Muscle layer of duodenum (tissue), 2 donors: ENCODE measurements around the gene CLN3.
"Not testable (repeated sequence)": the region's sequence is repeated elsewhere in the genome, so short reads cannot be mapped to it uniquely, and the experiment has no call there.

Experiments
- H3K27ac ChIP-seq: one replicate; pipeline ENCODE4 v1.7.0; 2013; ENCODE audit warnings: mild to moderate bottlenecking, low read length
- H3K27me3 ChIP-seq: one replicate; pipeline ENCODE4 v1.7.0; 2013; ENCODE audit warnings: low read depth, mild to moderate bottlenecking, control low read depth, low read length
- H3K36me3 ChIP-seq, 2 donors: one replicate each; pipeline ENCODE4 v1.7.0; 2013; ENCODE audit warnings: low read length in 2 of 2, control low read depth in 1 of 2, mild to moderate bottlenecking in 1 of 2; ENCODE audit not compliant: insufficient read depth in 2 of 2, control insufficient read depth in 1 of 2
- H3K4me1 ChIP-seq, 2 donors: one replicate each; pipeline ENCODE4 v1.7.0; 2013; ENCODE audit warnings: low read length in 2 of 2, mild to moderate bottlenecking in 2 of 2, control low read depth in 1 of 2, moderate library complexity in 1 of 2; ENCODE audit not compliant: insufficient read depth in 2 of 2, control insufficient read depth in 1 of 2
- H3K4me3 ChIP-seq, 2 donors: one replicate each; pipeline ENCODE4 v1.7.0; 2013; ENCODE audit warnings: low read length in 2 of 2, low read depth in 1 of 2, mild to moderate bottlenecking in 1 of 2
- H3K9me3 ChIP-seq, 2 donors: one replicate each; pipeline ENCODE4 v1.7.0; 2013; ENCODE audit warnings: low read length in 2 of 2, control low read depth in 1 of 2, mild to moderate bottlenecking in 1 of 2; ENCODE audit not compliant: control insufficient read depth in 1 of 2
- donor health status: healthy.

The CLN3 gene

GRCh38 chr16:28486266-28486665 is 5.6 kb downstream of the CLN3 start:
- Histone ChIP-seq H3K36me3 (peaks cover 10 to 48% of the 10 kb centered on the region in 2 donors), H3K27ac (no peak overlapping the region), H3K4me1 (peaks cover 0 to 7% of the 10 kb centered on the region in 2 donors), H3K9me3 (no peaks in the 10 kb centered on the region), H3K27me3 (no peaks in the 10 kb centered on the region), H3K4me3 (no peak overlapping the region)

DNA sequence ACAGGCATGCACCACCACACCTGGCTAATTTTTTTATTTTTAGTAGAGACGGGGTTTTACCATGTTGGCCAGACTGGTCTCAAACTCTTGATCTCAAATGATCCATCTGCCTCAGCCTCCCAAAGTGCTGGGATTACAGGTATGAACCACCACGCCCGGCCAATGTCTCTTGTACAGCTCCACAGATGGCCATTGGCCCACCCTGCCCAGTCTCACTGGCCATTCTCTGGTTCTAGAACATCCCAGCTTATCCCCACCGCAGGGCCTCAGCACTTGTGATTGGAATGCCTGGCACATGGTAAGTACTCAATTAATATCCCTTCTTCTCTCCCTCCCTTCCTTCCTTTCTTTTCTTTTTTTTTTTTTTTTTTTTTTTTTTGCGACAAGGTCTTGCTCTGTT is 8.5 kb downstream of the CLN3 start:
- not testable (repeated sequence) for H3K27me3 ChIP-seq, H3K27ac ChIP-seq, H3K4me1 ChIP-seq, H3K4me3 ChIP-seq, H3K9me3 ChIP-seq
- peaks cover 10 to 68% of the 10 kb centered on the region in 2 donors for H3K36me3 ChIP-seq

GRCh38 chr16:28482026-28482425 is 9.8 kb downstream of the CLN3 start:
- Histone ChIP-seq H3K9me3 (no peaks in the 10 kb centered on the region), H3K4me1 (no peaks in the 10 kb centered on the region), H3K4me3 (no peak overlapping the region), H3K36me3 (peaks cover 12 to 72% of the 10 kb centered on the region in 2 donors), H3K27ac (no peak overlapping the region), H3K27me3 (no peaks in the 10 kb centered on the region)

DNA sequence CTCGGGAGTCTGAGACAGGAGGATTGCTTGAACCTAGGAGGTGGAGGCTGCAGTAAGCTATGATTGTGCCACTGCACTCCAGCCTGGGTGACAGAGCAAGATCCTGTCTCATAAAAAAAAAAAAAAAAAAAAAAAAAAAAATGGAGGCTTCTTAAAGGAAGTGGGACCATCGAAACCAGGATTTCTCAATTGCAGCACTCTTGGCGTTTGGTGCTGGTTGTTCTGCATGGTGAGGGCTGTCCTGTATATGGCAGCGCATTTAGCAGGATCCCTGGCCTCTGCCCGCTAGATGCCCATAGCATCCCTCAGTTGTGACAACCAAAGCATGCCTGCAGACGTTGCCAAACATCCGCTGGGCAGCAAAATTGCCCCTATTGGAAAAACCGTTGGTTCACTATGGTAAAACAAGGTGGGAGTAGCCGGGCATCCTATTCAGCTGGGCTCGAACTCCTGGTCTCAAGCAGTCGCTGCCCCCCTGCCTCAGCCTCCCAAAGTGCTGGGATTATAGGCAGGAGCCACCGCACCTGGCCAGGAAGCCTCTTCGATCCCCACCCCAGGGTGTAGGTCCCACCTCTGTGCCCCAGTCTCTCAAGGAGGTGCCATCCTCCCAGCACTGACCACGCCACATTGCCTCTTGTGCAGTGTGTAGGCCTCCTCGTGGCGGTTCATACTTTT is 13.2 kb downstream of the CLN3 start:
- H3K36me3 ChIP-seq: peaks cover 10 to 85% of the 10 kb centered on the region in 2 donors
- H3K4me3 ChIP-seq: no peak overlapping the region
- no peaks in the 10 kb centered on the region for H3K27me3 ChIP-seq
- no peaks in the 10 kb centered on the region for H3K4me1 ChIP-seq
- H3K27ac ChIP-seq: no peak overlapping the region
- no peaks in the 10 kb centered on the region for H3K9me3 ChIP-seq

DNA sequence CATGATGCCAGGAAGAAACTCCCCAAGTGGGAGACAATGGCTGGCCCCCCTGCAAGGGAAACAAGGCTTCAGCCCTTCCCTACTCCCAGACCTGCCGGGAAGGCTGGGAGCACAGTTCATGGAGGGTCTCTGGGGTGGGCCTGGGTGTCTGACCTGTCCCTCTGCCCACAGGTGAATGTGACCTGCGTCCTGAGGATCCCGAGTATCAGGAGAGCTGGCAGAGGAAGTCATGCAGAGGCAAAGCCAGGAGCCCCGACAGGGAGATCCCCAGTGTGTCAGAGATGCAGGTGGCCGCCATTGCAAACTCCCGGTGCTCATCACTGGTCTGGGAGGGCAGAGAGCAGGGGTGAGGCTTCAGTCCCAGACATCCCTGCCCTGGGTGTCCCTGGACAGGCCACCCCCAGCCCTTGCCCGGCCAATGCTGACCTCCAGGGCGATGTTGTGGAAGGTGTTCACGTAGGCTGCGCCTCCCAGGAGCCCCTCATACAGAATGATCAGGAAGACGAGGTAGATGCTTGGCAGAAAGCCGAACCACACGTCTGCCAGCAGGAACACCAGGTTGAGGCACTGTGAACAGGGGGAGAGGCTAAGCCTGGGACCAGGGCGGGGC is 14.5 kb downstream of the CLN3 start:
- Histone ChIP-seq H3K4me1 (no peaks in the 10 kb centered on the region), H3K4me3 (no peak overlapping the region), H3K27me3 (no peaks in the 10 kb centered on the region), H3K9me3 (no peaks in the 10 kb centered on the region), H3K36me3 (peaks cover 10 to 78% of the 10 kb centered on the region in 2 donors), H3K27ac (no peak overlapping the region)

- Histone ChIP-seq H3K27ac (no peak overlapping the region), H3K4me1 (no peaks in the 10 kb centered on the region), H3K36me3 (peaks cover 10 to 64% of the 10 kb centered on the region in 2 donors), H3K27me3 (no peaks in the 10 kb centered on the region), H3K9me3 (no peaks in the 10 kb centered on the region), H3K4me3 (no peak overlapping the region)
These were observed 16.7 kb downstream of the CLN3 start for GRCh38 chr16:28475221-28475620.

GRCh38 chr16:28473714-28474265 is 18.1 kb downstream of the CLN3 start:
- Histone ChIP-seq H3K9me3 (no peaks in the 10 kb centered on the region), H3K27me3 (no peaks in the 10 kb centered on the region), H3K36me3 (peaks cover 10 to 50% of the 10 kb centered on the region in 2 donors), H3K27ac (no peak overlapping the region), H3K4me3 (no peak overlapping the region), H3K4me1 (no peaks in the 10 kb centered on the region)

GRCh38 chr16:28447081-28447480 is 44.8 kb downstream of the CLN3 start:
- not testable (repeated sequence) for H3K4me3 ChIP-seq, H3K27me3 ChIP-seq, H3K27ac ChIP-seq, H3K9me3 ChIP-seq, H3K36me3 ChIP-seq, H3K4me1 ChIP-seq

DNA sequence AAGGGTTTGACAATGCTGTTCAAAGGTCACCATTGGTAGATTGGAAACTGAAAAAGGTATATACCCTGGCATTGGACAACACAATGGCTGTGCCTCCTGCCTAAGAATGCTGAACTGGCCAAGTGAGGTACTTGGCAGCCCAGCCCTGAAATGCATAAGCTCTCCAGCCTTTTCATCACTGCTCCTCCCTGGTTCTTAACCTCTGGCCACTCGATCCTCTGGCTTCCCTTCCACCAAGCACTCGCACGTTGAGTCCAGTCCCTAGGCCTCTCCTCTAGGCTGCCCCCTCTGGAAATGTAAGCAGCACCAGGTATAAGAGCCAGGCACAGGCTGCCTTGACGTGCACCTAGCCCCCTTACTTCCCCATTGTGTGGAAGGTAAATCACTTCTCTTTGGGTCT is 45.5 kb downstream of the CLN3 start:
- not testable (repeated sequence) for H3K9me3 ChIP-seq, H3K27me3 ChIP-seq, H3K4me3 ChIP-seq, H3K36me3 ChIP-seq, H3K4me1 ChIP-seq, H3K27ac ChIP-seq

GRCh38 chr16:28443943-28444342 is 47.9 kb downstream of the CLN3 start:
- not testable (repeated sequence) for H3K4me1 ChIP-seq, H3K9me3 ChIP-seq

GRCh38 chr16:28438899-28439298 is 53.0 kb downstream of the CLN3 start:
- not testable (repeated sequence) for H3K27ac ChIP-seq, H3K36me3 ChIP-seq, H3K4me1 ChIP-seq, H3K4me3 ChIP-seq, H3K27me3 ChIP-seq, H3K9me3 ChIP-seq

More at GRCh38 chr16:28443943-28444342, 47.9 kb downstream of the CLN3 start:
- not testable (repeated sequence) for H3K4me3 ChIP-seq, H3K27me3 ChIP-seq, H3K27ac ChIP-seq, H3K36me3 ChIP-seq

DNA sequence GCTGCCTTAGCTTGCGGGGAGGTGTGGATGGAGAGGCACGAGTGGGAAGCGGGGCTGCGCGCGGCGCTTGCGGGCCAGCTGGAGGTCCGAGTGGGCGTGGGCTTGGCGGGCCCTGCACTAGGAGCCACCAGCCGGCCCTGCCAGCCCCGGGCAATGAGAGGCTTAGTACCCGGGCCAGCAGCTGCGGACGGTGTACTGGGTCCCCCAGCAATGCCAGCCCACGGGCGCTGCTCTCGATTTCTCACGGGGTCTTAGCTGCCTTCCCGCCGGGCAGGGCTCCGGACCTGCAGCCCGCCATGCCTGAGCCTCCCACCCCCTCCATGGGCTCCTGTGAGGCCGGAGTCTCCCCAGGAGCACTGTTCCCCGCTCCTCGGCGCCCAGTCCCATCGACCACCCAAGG is 56.5 kb downstream of the CLN3 start:
- not testable (repeated sequence) for H3K36me3 ChIP-seq, H3K4me1 ChIP-seq, H3K4me3 ChIP-seq, H3K27me3 ChIP-seq, H3K27ac ChIP-seq, H3K9me3 ChIP-seq
